ENCODE results near the gene APOO. TPM values are rescaled to one million over a fixed set of nuclear protein-coding genes. Genes with fewer than 3 reads are reported as not detected.

The APOO gene
- total RNA-seq, 1 experiment from 2014 or later, result 95.3 TPM

GRCh38 chrX:23884427-23885024, 23.2 kb downstream of the APOO start:
- no peaks in the 10 kb centered on the region for H3K9me3 Mint-ChIP-seq
- no peak overlapping the region for H2BK15ac ChIP-seq (ENCODE audit: low read depth, low read length)
- no peak overlapping the region for H4K5ac ChIP-seq (ENCODE audit: insufficient read length, low read depth, low read length)
- no peaks in the 10 kb centered on the region for H3K23me2 ChIP-seq (ENCODE audit: insufficient read length, low read depth, low read length, poor library complexity, severe bottlenecking)
- H3K23ac ChIP-seq (ENCODE audit: insufficient read length, low read depth, low read length), result no peak overlapping the region
- H4K91ac ChIP-seq (ENCODE audit: insufficient read length, low read depth, low read length), result no peak overlapping the region
- H3K27me3 Mint-ChIP-seq (ENCODE audit: low read depth), result no peaks in the 10 kb centered on the region
- no peak overlapping the region for H4K8ac ChIP-seq (replicated peaks; ENCODE audit: insufficient read length, low read depth, low read length)
- no peak overlapping the region for H3K27ac ChIP-seq (ENCODE audit: insufficient read length, low read depth, low read length)
- H4K20me1 ChIP-seq (ENCODE audit: control insufficient read depth, insufficient read depth, insufficient read length), result no peaks in the 10 kb centered on the region
- H3K79me2 ChIP-seq (ENCODE audit: insufficient read depth, low read length), result 0 out of 2 replicates have a peak, but pooled peaks cover 1% of the 10 kb centered on the region
- H3K4me1 Mint-ChIP-seq, result peaks cover 30 to 37% of the 10 kb centered on the region in 2 experiments
- no peak overlapping the region for H3K4ac ChIP-seq (ENCODE audit: low read depth, low read length)
- no peak overlapping the region for H3K14ac ChIP-seq (ENCODE audit: insufficient read depth, low read length)
- H3K4me2 ChIP-seq (ENCODE audit: insufficient read depth, insufficient read length, low read length), result no peak overlapping the region
- H3K9me3 ChIP-seq (ENCODE audit: control insufficient read depth, low read depth, low read length), result no peaks in the 10 kb centered on the region
- no peaks in the 10 kb centered on the region; the same call in 1 of the 2 replicates for H3K4me1 ChIP-seq (ENCODE audit: insufficient read depth, low read length)
- H3K79me1 ChIP-seq (ENCODE audit: insufficient read depth, low read depth, low read length, poor library complexity, severe bottlenecking), result no peaks in the 10 kb centered on the region
- no peak overlapping the region for H3K18ac ChIP-seq (ENCODE audit: insufficient read length, low read depth, low read length)
- no peak overlapping the region for H2BK12ac ChIP-seq (ENCODE audit: insufficient read length, low read depth, low read length)
- no peak overlapping the region for H3K4me3 Mint-ChIP-seq
- H3T11ph ChIP-seq (ENCODE audit: low read length), result no peak overlapping the region
- no peaks in the 10 kb centered on the region for H3K27me3 ChIP-seq (ENCODE audit: insufficient read depth, low read length)
- TF ChIP-seq, protein P1, sequence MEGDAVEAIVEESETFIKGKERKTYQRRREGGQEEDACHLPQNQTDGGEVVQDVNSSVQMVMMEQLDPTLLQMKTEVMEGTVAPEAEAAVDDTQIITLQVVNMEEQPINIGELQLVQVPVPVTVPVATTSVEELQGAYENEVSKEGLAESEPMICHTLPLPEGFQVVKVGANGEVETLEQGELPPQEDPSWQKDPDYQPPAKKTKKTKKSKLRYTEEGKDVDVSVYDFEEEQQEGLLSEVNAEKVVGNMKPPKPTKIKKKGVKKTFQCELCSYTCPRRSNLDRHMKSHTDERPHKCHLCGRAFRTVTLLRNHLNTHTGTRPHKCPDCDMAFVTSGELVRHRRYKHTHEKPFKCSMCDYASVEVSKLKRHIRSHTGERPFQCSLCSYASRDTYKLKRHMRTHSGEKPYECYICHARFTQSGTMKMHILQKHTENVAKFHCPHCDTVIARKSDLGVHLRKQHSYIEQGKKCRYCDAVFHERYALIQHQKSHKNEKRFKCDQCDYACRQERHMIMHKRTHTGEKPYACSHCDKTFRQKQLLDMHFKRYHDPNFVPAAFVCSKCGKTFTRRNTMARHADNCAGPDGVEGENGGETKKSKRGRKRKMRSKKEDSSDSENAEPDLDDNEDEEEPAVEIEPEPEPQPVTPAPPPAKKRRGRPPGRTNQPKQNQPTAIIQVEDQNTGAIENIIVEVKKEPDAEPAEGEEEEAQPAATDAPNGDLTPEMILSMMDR (conservative IDR thresholded peaks at IDR 0.05), result no peak
- no peak overlapping the region for H2BK120ac ChIP-seq (ENCODE audit: low read depth, low read length, poor library complexity, severe bottlenecking)
- H2AFZ ChIP-seq (ENCODE audit: low read length), result no peak overlapping the region
- WGBS (ENCODE audit: extremely low coverage, insufficient read length, low lambda C conversion rate), result no CpG with 5 or more reads among the region's 4 CpGs
- peaks cover 2 to 12% (median 5%) of the 10 kb centered on the region in 3 experiments; a peak in 5 of 7 replicates for H3K36me3 Mint-ChIP-seq (ENCODE audit: insufficient read depth in 1 of 3, low read depth in 3 of 3)
- no peak overlapping the region for H3K56ac ChIP-seq (ENCODE audit: insufficient read length, low read depth, low read length)
- H3K27ac Mint-ChIP-seq, result peak overlapping the region in 2 of 3 experiments; percentile 6 to 45; a peak in 5 of 7 replicates
- no peak overlapping the region for H2BK5ac ChIP-seq (ENCODE audit: insufficient read length, low read length)
- H2AK5ac ChIP-seq (ENCODE audit: insufficient read length, low read length), result no peak overlapping the region
- H3K9ac ChIP-seq (ENCODE audit: extremely low read depth, insufficient read length, low read length), result no peak overlapping the region
- no peak for DNase-seq
- no peak overlapping the region for H2BK20ac ChIP-seq (ENCODE audit: low read depth, low read length, poor library complexity, severe bottlenecking)

Measured in H9 (cell line).